ENCODE results near the gene COBL. TPM values are rescaled to one million over a fixed set of nuclear protein-coding genes. Genes with fewer than 3 reads are reported as not detected.
A peak's percentile ranks its signal among the peaks of the same experiment; 100 is the strongest.

Gene COBL
- total and polyA plus RNA-seq, 9 of the 15 experiments (the other 6 are each of a cell fraction or from before 2014, with no cell fraction given), result 0.01 to 2.4 (median 0.09) TPM; not detected in 3

DNA sequence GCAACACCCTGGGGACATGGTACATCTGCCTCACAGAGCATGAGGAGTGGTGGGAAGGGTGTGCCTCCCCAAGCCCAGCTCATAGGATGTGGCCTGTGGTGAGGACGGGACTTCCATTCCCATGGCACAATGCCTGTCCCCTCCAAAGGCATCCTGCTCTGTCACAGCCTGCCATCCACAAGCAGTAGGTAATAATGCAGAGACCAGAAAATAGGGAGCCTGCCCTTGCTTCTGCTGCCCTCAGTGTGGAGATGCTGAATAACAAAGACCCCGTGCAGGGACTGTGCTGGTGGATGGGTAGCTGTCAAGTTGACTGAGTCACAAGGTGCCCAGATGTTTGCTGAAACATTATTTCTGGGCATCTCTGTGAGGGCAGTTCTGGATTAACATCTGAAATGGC is 334.0 kb downstream of the COBL start:
- POLR2A ChIA-PET, result interaction anchor here (0.6 kb wide), 1 partner anchor 10 kb away, joined by 3 read pairs; no protein-coding TSS in a partner anchor
- intact Hi-C loops (cut with micrococcal nuclease), result no loop called here
- Histone ChIP-seq H3K9ac (ENCODE audit: insufficient read depth in 1 of 2, low read depth in 2 of 2, low read length in 2 of 2) (no peak overlapping the region), H4K20me1 (replicated peaks; ENCODE audit: control insufficient read depth, insufficient read depth, low read length) (no peaks in the 10 kb centered on the region), H3K79me2 (ENCODE audit: control insufficient read depth, insufficient read depth, low read length) (no peaks in the 10 kb centered on the region), H3K4me2 (ENCODE audit: insufficient read depth, low read length) (no peak overlapping the region), H3K4me1 (replicated peaks in 1 of 2; ENCODE audit: control insufficient read depth in 2 of 2, insufficient read depth in 2 of 2, low read length in 2 of 2) (no peaks in the 10 kb centered on the region), H3K36me3 (ENCODE audit: control insufficient read depth, insufficient read depth, low read length) (no peaks in the 10 kb centered on the region), H3K9me3 (replicated peaks; ENCODE audit: control insufficient read depth, insufficient read depth, low read depth, low read length) (no peaks in the 10 kb centered on the region), H3K27me3 (ENCODE audit: control insufficient read depth in 2 of 2, insufficient read depth in 2 of 2, low read length in 2 of 2) (peaks cover 3 to 7% of the 10 kb centered on the region in 2 experiments; a peak in 3 of 5 replicates), H3K27ac (ENCODE audit: extremely low read depth, low read depth, low read length) (no peak overlapping the region), H2AFZ (ENCODE audit: low read depth, low read length) (no peak overlapping the region), H3K4me3 (no peak overlapping the region), H3K9me1 (ENCODE audit: control insufficient read depth, insufficient read depth, low read length) (no peaks in the 10 kb centered on the region)
- FAIRE-seq, result no peak
- CTCF ChIA-PET (ENCODE audit: low intra/inter-chr PET ratio), result no interaction called here
- WGBS (ENCODE audit: insufficient coverage, low coverage, missing lambda C conversion rate), result 0% methylated on average over 2 of the region's 2 CpGs
- DNase-seq (ENCODE audit: extremely low read depth in 1 of 4, low spot score in 3 of 4), result peak in 1 of 4 experiments; percentile 6
- in situ Hi-C loops (cut with MboI), result no loop called here
- no TSS peak for BruUV-seq (replicated peaks)
- ATAC-seq, result peak; percentile 79
- TF ChIP-seq ZBTB11 (CRISPR knock-in tag; IDR thresholded peaks at IDR 0.05) (no peak), ZNF518B (CRISPR knock-in tag; IDR thresholded peaks at IDR 0.05) (no peak), TSHZ1 (CRISPR knock-in tag; IDR thresholded peaks at IDR 0.05) (no peak), ZNF324 (CRISPR knock-in tag; IDR thresholded peaks at IDR 0.05) (no peak), NUFIP1 (IDR thresholded peaks at IDR 0.05; ENCODE audit: partially characterized antibody) (no peak), SMARCE1 (IDR thresholded peaks at IDR 0.05) (no peak), JUNB (CRISPR knock-in tag; conservative IDR thresholded peaks at IDR 0.05) (no peak), GATAD2B (IDR thresholded peaks at IDR 0.05; ENCODE audit: borderline replicate concordance) (no peak)
- TF ChIP-seq, protein P1, sequence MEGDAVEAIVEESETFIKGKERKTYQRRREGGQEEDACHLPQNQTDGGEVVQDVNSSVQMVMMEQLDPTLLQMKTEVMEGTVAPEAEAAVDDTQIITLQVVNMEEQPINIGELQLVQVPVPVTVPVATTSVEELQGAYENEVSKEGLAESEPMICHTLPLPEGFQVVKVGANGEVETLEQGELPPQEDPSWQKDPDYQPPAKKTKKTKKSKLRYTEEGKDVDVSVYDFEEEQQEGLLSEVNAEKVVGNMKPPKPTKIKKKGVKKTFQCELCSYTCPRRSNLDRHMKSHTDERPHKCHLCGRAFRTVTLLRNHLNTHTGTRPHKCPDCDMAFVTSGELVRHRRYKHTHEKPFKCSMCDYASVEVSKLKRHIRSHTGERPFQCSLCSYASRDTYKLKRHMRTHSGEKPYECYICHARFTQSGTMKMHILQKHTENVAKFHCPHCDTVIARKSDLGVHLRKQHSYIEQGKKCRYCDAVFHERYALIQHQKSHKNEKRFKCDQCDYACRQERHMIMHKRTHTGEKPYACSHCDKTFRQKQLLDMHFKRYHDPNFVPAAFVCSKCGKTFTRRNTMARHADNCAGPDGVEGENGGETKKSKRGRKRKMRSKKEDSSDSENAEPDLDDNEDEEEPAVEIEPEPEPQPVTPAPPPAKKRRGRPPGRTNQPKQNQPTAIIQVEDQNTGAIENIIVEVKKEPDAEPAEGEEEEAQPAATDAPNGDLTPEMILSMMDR (IDR thresholded peaks at IDR 0.05 in 2 of 3, conservative IDR thresholded peaks at IDR 0.05 in 1 of 3; ENCODE audit: insufficient read depth in 2 of 3, low read depth in 1 of 3, low read length in 3 of 3), result peak; percentile 32 to 37 (median 34); a peak in 3 of 6 replicates
